GM10266 (cell line): ENCODE results near the gene ZNF366.

ENCODE experiments used
- DNase-seq: peaks from one replicate; pipeline ENCODE4 v3.0.0; 2012; ENCODE audit errors: extremely low spot score
- TF ChIP-seq, protein P1 (sequence below): IDR thresholded peaks from 2 replicates; pipeline ENCODE4 v1.5.1; 2012; ENCODE audit warnings: mild to moderate bottlenecking, low read depth; ENCODE audit not compliant: control insufficient read depth, insufficient read depth; ENCODE audit errors: missing control alignments

Gene ZNF366

GRCh38 chr5:72434781-72435437 lies 72.3 kb downstream of the ZNF366 start:
- TF ChIP-seq, protein P1, sequence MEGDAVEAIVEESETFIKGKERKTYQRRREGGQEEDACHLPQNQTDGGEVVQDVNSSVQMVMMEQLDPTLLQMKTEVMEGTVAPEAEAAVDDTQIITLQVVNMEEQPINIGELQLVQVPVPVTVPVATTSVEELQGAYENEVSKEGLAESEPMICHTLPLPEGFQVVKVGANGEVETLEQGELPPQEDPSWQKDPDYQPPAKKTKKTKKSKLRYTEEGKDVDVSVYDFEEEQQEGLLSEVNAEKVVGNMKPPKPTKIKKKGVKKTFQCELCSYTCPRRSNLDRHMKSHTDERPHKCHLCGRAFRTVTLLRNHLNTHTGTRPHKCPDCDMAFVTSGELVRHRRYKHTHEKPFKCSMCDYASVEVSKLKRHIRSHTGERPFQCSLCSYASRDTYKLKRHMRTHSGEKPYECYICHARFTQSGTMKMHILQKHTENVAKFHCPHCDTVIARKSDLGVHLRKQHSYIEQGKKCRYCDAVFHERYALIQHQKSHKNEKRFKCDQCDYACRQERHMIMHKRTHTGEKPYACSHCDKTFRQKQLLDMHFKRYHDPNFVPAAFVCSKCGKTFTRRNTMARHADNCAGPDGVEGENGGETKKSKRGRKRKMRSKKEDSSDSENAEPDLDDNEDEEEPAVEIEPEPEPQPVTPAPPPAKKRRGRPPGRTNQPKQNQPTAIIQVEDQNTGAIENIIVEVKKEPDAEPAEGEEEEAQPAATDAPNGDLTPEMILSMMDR = no peak
- no peak for DNase-seq

GRCh38 chr5:72434056-72434780 lies 73.0 kb downstream of the ZNF366 start:
- TF ChIP-seq, protein P1 = no peak
- DNase-seq = no peak

DNA sequence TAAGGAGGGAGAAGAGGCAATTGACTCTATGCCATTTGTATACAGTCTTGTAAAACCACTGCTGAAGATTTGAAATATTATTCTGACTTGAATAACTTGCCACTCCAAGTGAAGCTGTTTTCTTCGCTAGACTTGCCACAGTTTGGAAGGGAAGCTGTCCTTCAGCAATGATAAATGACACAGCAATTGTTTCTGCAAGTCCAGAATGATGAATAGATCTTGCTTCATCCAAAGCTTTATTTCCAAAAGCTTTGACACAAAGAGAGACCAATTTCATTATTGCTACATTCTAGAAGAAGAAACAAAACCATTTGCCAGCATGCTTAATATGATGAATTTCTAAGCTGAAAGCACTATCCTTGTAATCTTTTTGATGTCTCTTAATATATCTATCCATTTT lies 73.7 kb downstream of the ZNF366 start:
- DNase-seq = no peak
- TF ChIP-seq, protein P1 = no peak

GRCh38 chr5:72428669-72429068 lies 78.5 kb downstream of the ZNF366 start:
- no peak for DNase-seq
- TF ChIP-seq, protein P1 = no peak

- no peak for DNase-seq
- TF ChIP-seq, protein P1 = no peak
Observed at GRCh38 chr5:72427488-72428437, 79.4 kb downstream of the ZNF366 start.

DNA sequence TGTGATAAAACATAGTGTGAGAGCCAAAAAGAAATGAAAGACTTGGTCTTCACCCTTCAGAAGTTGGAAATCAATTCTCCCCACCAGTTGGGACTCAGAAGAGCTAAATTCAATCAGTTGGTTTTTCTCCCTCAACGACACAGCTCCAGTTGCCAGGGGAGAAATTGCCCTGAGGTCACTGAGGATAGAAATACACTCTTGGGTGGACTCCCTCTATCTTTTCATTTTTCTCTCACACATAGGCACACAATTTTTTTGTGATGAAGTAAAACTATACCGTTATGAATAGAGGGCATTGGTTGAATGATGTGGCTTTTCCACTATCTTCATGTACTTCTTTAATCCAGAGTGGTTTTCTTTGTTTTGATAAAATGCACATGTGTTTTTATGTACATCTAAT lies 80.2 kb downstream of the ZNF366 start:
- TF ChIP-seq, protein P1 = no peak
- DNase-seq = no peak
